HS-5 (cell line): ENCODE data around the gene NMS.
A peak's percentile ranks its signal among the peaks of the same experiment; 100 is the strongest.

Source experiments
- DNase-seq: peaks from one replicate; pipeline ENCODE4 v3.0.0-alpha.2; 2012; ENCODE audit warnings: low read depth

Gene NMS

DNA sequence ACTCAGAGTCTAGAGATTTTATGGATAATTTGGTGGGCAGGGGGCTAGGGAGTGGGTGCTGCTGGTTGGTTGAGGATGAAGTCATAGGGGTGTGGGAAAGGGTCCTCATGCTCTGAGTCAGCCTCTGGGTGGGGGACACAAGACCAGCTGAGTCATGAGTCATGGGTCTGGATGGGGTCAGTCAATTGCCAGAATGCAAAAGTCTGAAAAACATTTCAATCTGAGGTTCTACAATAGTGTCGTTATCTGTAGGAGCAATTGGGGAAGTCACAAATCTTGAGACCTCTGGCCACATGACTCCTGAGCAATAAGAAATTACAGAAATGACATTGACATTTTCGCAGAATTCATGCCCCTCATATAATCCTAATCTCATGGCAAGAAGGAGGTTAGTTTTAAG lies 15.1 kb downstream of the NMS start:
- no peak for DNase-seq

DNA sequence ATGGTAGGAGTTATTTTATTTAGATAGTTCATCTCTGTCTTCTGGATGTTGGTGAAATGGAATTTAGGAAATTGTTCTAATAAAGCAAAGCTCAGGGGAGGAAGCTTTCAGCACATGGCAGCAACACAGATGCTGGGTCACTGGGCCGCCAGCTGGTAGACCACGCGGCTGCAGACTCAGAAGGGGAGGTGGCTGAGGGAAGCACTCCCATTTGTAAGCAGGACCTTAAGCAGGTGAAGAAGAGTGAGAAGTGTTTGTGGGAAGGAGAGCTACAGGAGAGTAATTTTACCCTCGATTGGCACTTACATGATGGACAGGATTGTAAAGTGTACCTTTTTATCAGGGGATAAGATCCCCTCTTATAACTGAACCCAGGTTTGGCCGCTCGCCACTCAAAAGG lies 24.4 kb downstream of the NMS start:
- DNase-seq: no peak

DNA sequence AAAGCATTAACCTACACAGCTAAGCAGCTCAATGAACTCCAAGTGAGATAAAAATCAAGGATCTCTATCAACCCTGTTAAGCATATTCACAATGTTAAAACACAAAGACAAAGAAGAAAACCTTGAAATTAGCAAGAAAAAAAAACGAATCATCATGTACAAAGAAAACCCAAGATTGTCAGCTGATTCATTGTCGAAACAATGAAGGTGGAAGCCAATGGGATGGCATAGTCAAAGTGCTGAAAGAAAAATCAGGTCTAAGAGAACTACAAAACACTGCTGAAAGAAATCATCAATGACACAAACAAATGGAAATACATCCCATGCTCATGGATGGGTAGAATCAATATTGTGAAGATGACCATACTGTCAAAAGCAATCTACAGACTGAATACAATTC lies 32.5 kb downstream of the NMS start:
- no peak for DNase-seq

DNA sequence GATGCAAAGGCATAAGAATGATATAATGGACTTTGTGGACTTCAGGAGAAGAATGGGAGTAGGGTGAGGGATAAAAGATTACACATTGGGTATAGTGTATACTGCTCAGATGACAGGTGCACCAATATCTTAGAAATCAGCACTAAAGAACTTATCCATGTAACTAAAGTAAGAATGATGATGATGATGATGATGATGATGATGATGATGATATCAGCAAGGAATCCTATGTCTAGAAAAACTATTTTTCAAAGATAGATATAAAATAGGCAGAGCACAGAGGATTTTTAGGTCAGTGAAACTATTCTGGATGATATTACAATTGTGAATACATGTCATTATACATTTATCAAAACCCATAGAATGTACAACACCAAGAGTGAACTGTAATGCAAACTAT lies 34.3 kb downstream of the NMS start:
- DNase-seq: no peak

DNA sequence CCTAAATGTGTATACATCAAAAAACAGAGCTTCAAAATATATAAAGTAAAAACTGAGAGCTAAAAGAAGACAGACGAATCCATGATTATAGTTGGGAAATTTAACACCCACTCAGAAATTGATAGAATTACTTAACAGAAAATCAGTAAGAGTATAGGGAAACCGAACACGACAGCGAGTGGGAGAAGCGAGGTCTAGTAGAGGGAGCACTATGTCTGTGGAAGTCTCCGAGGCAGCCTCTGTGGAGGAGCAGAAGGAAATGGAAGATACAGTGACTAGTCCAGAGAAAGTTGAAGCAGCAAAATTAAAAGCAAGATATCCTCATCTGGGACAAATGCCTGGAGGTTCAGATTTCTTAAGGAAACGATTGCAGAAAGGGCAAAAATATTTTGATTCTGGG lies 38.8 kb downstream of the NMS start:
- DNase-seq: no peak

DNA sequence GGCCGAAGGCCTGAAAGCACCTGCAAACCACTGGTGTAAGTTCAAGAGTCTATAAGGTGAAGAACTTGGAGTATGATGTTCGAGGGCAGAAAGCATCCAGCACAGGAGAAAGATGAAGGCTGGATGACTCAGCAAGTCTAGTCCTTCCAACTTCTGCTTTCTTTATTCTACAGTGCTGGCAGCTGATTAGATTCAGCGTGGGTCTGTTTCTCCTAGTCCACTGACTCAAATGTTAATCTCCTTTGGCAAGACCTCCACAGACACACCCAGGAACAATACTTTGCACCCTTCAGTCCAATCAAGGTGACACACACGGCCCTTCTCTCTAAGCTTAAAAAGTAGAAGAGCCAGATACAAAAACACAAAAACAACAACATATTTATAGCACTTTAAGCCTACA lies 43.4 kb downstream of the NMS start:
- no peak for DNase-seq

DNA sequence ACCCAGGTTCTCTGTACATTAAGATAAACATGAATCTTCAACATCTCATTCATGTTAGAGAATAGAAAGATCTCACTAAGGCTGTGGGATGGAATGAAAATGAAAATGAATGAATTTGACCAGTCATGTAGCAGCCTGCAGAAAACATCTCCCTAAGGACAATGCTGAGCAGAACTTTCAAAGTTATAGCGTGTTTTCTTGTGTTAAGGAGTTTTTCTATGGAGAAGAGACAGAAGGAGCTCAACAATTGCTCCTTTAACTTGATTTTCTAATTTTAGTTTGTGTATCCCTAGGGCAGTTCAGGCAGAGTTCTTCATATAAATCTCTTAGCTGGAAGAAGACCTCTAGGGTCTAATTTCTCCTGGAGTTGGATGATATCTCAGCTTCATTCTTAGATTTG lies 47.3 kb downstream of the NMS start:
- no peak for DNase-seq

DNA sequence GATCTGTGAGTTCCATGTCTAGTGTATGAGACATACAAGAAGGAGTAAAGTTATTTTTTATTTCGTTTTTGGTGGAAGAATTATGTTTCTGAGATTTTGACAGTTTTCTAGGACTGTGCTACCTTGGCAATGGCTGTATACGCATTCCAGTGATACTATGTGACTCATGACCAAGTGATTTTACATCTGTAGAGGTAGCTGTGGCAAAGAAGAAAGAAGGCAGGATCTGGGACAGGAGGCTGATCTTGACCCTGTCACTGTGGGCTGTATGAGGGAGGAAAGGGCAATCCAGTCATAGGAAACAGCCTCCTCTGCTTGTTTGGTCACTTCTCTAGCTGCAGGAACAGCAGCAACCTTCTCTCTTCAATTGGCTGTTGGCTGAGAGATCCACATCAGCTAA lies 48.5 kb downstream of the NMS start:
- peak; percentile 24 for DNase-seq

DNA sequence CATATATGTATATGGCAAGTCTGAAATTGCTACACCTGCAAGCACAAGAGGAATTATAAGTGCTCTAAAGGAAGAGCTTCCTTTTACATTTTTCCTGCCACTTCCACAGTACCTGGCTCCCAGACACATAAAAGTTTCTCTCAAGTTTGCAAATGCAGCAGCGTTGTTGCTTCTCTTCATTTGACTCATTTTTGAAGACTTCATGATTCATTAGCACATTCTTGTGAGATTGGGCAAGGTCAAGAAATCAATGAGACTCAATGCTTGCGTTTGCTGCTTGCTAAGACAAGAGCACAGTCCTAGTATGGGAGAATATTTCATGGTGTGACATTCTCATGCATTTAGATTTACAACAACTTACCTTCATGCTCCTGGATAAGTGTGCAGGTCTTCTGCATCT lies 49.9 kb downstream of the NMS start:
- DNase-seq: peak; percentile 30

DNA sequence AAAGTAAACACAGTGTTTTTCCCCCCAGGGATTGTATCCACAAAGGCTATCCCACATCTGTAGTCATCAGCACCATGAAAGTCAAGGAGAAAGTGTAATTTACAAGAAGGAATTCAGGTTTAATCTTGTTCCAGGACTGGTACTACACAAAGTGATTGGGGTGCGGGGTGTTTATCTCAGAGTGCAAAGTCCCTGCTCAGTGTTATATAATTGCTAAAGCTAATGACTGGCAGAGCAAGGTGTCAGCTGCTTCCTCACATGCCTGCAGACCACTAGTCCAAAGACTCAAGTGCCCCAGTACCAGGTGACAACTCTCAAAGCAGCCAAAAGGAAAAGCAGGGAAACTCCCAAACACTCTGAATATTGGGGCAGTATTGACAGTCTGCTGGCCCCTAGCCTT lies 52.1 kb downstream of the NMS start:
- no peak for DNase-seq

DNA sequence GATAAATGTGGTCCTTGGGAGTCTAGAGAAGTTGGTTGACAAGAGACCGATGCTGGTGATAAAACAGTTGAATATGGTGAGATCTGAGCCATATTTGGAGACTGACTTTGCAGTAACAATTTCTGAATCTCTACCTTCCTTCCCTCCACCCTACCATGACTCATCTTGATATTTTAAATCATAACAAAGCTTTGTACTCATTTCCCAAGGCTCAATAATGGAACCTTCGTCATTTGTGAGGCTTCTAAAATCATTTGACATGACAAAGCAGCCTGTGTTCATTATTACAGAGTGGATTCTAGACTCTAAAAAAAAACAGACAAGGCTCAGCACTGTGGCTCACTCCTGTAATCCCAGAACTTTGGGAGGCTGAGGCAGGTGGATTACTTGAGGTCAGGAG lies 54.0 kb downstream of the NMS start:
- peak; percentile 16 for DNase-seq

DNA sequence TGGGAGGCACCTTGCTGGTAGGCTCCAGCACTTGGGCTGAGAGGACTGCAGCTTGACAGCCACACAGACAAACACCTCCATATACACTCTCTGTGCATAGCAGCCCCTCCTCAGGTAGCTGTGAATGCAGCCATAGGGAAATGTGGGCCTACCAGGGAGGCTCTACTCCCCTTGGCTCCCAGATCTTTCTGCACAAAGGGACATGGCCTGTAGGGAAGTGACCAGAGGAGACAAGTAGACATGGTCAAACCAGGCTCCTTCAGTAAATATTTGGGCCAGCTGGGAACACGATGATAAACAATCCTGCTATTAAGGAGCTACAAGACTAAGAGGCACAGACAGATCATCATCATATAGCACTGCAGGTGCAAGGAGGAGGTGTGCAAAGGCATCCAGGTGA lies 56.6 kb downstream of the NMS start:
- no peak for DNase-seq

DNA sequence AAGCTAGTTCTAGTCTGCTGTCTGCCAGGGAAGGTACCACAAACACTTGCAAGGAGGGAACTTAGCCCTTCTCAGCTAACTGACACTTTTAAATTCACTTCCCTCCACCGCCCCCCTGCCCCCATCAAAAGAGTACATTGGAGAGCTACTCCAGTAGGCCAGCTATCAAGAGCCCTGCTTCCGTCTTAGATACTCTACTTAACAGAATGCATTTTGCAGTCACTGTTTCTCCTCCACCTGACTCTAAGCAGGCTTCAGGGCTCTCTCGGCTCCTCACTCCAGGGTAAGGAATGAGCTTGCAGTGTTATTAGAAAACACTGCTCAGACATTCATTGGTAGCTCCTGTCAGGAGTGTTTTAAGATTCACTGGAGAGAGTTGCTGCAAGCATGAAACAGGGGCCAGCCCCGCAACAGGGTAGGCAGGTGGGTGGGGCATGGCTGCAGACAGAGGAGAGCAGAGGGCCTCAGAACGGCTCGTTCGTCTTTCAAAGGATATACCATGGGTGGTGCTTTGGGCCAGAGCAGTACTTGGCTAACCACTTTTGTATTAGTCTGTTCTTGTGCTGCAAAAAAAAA lies 57.2 kb downstream of the NMS start:
- no peak for DNase-seq

DNA sequence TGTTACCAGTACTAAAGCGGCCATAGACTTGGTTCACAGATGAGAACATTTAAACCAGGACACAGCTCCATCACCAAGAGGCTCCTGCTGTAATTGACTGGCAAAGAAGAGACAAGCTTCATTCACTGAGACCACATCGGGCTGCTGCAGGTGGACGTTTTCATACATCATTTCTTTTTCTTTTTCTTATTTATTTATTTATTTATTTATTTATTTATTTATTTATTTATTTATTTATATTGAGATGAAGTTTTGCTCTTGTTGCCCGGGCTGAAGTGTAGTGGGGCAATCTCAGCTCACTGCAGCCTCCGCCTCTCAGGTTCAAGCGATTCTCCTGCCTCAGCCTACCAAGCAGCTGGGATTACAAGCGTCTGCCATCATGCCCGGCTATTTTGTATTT lies 58.9 kb downstream of the NMS start:
- DNase-seq: no peak

DNA sequence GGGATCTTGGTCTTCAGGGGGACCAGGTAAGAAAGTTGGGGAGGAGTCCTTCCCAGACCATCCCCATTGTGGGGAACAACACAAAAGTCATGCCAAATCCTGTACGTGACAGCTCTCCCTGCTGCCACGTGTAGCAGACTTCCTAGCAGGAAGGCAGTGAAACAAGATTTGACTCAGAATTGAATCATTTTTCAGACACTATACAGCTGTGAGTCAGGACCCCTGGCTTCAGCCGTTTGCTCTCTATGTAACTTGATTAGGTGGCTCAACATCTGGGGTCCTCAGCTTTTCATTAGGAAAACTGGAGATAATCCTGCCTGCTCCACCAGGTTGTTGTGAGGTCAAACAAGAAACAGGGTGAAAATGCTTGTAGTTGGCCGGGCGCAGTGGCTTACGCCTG lies 59.6 kb downstream of the NMS start:
- no peak for DNase-seq
